ENCODE measurements around the gene IGBP1.

IGBP1 gene

GRCh38 chrX:70171624-70172023 lies 38.4 kb downstream of the IGBP1 start:
- no peak overlapping the region for H3K27ac ChIP-seq (ENCODE audit: low read depth, low read length)
- H3K79me2 ChIP-seq (ENCODE audit: insufficient read depth, low read length) = no peaks in the 10 kb centered on the region
- H2AFZ ChIP-seq (ENCODE audit: low read depth, low read length, severe bottlenecking) = no peak overlapping the region
- H3K4me3 ChIP-seq (ENCODE audit: insufficient read depth, low read length, poor library complexity, severe bottlenecking) = no peak overlapping the region
- H3K27me3 ChIP-seq (ENCODE audit: low read length) = no peaks in the 10 kb centered on the region
- no peaks in the 10 kb centered on the region for H3K9me2 ChIP-seq (replicated peaks; ENCODE audit: insufficient read depth, low read length)
- H3F3A ChIP-seq (ENCODE audit: insufficient read depth) = no peaks in the 10 kb centered on the region
- H3K36me3 ChIP-seq (ENCODE audit: low read length) = no peaks in the 10 kb centered on the region
- no peaks in the 10 kb centered on the region for H4K20me1 ChIP-seq (ENCODE audit: low read depth, low read length)
- TF ChIP-seq EZH2phosphoT487 (conservative IDR thresholded peaks at IDR 0.05; ENCODE audit: low read length) = no peak
- TF ChIP-seq, protein P1, sequence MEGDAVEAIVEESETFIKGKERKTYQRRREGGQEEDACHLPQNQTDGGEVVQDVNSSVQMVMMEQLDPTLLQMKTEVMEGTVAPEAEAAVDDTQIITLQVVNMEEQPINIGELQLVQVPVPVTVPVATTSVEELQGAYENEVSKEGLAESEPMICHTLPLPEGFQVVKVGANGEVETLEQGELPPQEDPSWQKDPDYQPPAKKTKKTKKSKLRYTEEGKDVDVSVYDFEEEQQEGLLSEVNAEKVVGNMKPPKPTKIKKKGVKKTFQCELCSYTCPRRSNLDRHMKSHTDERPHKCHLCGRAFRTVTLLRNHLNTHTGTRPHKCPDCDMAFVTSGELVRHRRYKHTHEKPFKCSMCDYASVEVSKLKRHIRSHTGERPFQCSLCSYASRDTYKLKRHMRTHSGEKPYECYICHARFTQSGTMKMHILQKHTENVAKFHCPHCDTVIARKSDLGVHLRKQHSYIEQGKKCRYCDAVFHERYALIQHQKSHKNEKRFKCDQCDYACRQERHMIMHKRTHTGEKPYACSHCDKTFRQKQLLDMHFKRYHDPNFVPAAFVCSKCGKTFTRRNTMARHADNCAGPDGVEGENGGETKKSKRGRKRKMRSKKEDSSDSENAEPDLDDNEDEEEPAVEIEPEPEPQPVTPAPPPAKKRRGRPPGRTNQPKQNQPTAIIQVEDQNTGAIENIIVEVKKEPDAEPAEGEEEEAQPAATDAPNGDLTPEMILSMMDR (IDR thresholded peaks at IDR 0.05; ENCODE audit: insufficient read depth, low read length, poor library complexity, severe bottlenecking) = no peak
- no peak overlapping the region for H3K9ac ChIP-seq (ENCODE audit: low read length)
- H3K9me3 ChIP-seq (ENCODE audit: insufficient read depth, low read length) = no peaks in the 10 kb centered on the region
- H3K4me2 ChIP-seq (ENCODE audit: low read depth, low read length, poor library complexity, severe bottlenecking) = no peak overlapping the region

DNA sequence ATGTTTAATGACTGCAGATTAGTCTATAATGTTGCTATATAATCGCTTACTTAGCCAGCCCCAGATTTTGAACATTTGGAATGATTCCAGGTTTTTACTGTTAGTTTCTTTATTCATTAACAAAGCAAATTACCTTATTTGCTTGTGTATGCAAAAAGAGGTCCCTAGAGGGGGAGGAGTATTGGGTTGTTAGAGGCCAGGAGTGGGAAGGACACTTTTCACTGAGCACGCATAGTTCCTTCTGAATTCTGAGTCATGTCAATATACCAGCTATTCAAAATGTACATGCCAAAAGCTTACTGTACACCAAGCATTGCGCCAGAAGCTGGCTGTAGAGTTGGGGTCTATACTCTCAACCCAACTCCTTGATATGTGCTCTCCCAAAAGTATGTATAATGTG lies 39.0 kb downstream of the IGBP1 start:
- no peak overlapping the region for H3K4me2 ChIP-seq (ENCODE audit: low read depth, low read length, poor library complexity, severe bottlenecking)

DNA sequence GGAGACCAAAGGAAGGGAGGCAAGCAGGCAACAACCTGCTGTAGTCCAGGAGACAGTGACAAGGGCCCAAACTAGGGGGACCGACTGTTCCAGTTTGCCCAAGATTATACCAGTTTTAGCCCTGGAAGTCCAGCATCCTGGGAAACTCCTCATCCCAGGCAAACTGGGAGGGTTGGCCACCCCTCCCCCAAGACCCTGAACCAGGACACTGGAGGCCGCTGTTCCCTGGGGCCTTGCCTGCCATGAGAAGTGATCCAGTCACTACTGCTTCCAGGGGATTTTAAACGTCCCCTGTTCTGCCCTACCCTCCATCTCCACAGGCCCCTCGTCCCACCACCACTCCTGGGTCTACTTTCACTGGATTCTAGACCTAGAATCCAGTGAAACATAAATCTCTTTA lies 39.7 kb downstream of the IGBP1 start:
- no peak overlapping the region for H2AFZ ChIP-seq (ENCODE audit: low read depth, low read length, severe bottlenecking)
- H3K27me3 ChIP-seq (ENCODE audit: low read length) = no peaks in the 10 kb centered on the region
- H3K4me3 ChIP-seq (ENCODE audit: insufficient read depth, low read length, poor library complexity, severe bottlenecking) = no peak overlapping the region
- H3K9me2 ChIP-seq (replicated peaks; ENCODE audit: insufficient read depth, low read length) = no peaks in the 10 kb centered on the region
- no peak for TF ChIP-seq EZH2phosphoT487 (conservative IDR thresholded peaks at IDR 0.05; ENCODE audit: low read length)
- TF ChIP-seq, protein P1 (IDR thresholded peaks at IDR 0.05; ENCODE audit: insufficient read depth, low read length, poor library complexity, severe bottlenecking) = no peak
- H4K20me1 ChIP-seq (ENCODE audit: low read depth, low read length) = no peaks in the 10 kb centered on the region
- no peaks in the 10 kb centered on the region for H3K79me2 ChIP-seq (ENCODE audit: insufficient read depth, low read length)
- no peak overlapping the region for H3K4me2 ChIP-seq (ENCODE audit: low read depth, low read length, poor library complexity, severe bottlenecking)
- no peak overlapping the region for H3K9ac ChIP-seq (ENCODE audit: low read length)
- no peaks in the 10 kb centered on the region for H3K9me3 ChIP-seq (ENCODE audit: insufficient read depth, low read length)
- H3K36me3 ChIP-seq (ENCODE audit: low read length) = no peaks in the 10 kb centered on the region
- no peak overlapping the region for H3K27ac ChIP-seq (ENCODE audit: low read depth, low read length)
- no peaks in the 10 kb centered on the region for H3F3A ChIP-seq (ENCODE audit: insufficient read depth)

More for the DNA sequence above, 39.0 kb downstream of the IGBP1 start:
- Histone ChIP-seq H3K4me3 (ENCODE audit: insufficient read depth, low read length, poor library complexity, severe bottlenecking) (no peak overlapping the region), H4K20me1 (ENCODE audit: low read depth, low read length) (no peaks in the 10 kb centered on the region), H3K79me2 (ENCODE audit: insufficient read depth, low read length) (no peaks in the 10 kb centered on the region), H3F3A (ENCODE audit: insufficient read depth) (no peaks in the 10 kb centered on the region), H3K27me3 (ENCODE audit: low read length) (no peaks in the 10 kb centered on the region), H3K9me2 (replicated peaks; ENCODE audit: insufficient read depth, low read length) (no peaks in the 10 kb centered on the region), H3K9me3 (ENCODE audit: insufficient read depth, low read length) (no peaks in the 10 kb centered on the region), H3K9ac (ENCODE audit: low read length) (no peak overlapping the region), H2AFZ (ENCODE audit: low read depth, low read length, severe bottlenecking) (no peak overlapping the region), H3K36me3 (ENCODE audit: low read length) (no peaks in the 10 kb centered on the region), H3K27ac (ENCODE audit: low read depth, low read length) (no peak overlapping the region)
- TF ChIP-seq, protein P1 (IDR thresholded peaks at IDR 0.05; ENCODE audit: insufficient read depth, low read length, poor library complexity, severe bottlenecking) = no peak
- TF ChIP-seq EZH2phosphoT487 (conservative IDR thresholded peaks at IDR 0.05; ENCODE audit: low read length) = no peak
